HEK293 (cell line): ENCODE data around the gene EEF1A2.

Experiments used
- CTCF ChIA-PET: fragments of 350-600 bp; formaldehyde crosslinking; extraction: SDS; loops from one replicate; lab custom pipeline; 2021; ENCODE audit warnings: antibody characterized with exemption; lab: Yijun Ruan, JAX
- POLR2A ChIA-PET: fragments of 300-600 bp; formaldehyde crosslinking; extraction: SDS; loops from one replicate; lab custom pipeline; 2020; ENCODE audit warnings: antibody characterized with exemption, inconsistent platforms; lab: Yijun Ruan, JAX
- H3K27ac ChIP-seq: fragments of 200-500 bp; sonication (Bioruptor generic); 2 replicates; pipeline ENCODE4 v1.5.1; 2014; ENCODE audit warnings: low read depth, low read length, control low read depth, inconsistent platforms; ENCODE audit errors: extremely low read depth
- H3K36me3 ChIP-seq, 2 experiments: fragments of 200-500 bp in 1 of 2; sonication (Bioruptor generic) in 1 of 2; 1 replicate in 1 of 2; 2 replicates in 1 of 2; pipeline ENCODE4 v1.5.1; 2014 to 2017; ENCODE audit warnings: inconsistent platforms in 2 of 2, low read length in 2 of 2; ENCODE audit not compliant: control insufficient read depth in 2 of 2, insufficient read depth in 1 of 2
- H3K4me1 ChIP-seq: fragments of 200-500 bp; sonication (Bioruptor generic); 2 replicates; pipeline ENCODE4 v1.5.1; 2014; ENCODE audit warnings: mild to moderate bottlenecking, low read length, inconsistent platforms; ENCODE audit not compliant: control insufficient read depth, insufficient read depth
- H3K4me3 ChIP-seq: 2 replicates; pipeline ENCODE4 v1.5.1; 2011; ENCODE audit warnings: low read depth, mild to moderate bottlenecking, control low read depth, low read length, moderate library complexity
- H3K9me3 ChIP-seq: fragments of 200-500 bp; sonication (Bioruptor generic); 2 replicates; pipeline ENCODE4 v1.5.1; 2014; ENCODE audit warnings: low read depth, low read length, inconsistent platforms; ENCODE audit not compliant: control insufficient read depth, insufficient read depth
- KLF7 ChIP-seq: fragments of 450-650 bp; formaldehyde crosslinking; IDR thresholded peaks from 2 replicates; pipeline ENCODE4 v1.5.1; 2016; ENCODE audit warnings: missing biosample characterization, missing genetic modification characterization, borderline replicate concordance
- PRDM2 ChIP-seq: fragments of 450-650 bp; formaldehyde crosslinking; IDR thresholded peaks from 2 replicates; pipeline ENCODE4 v1.5.1; 2016; ENCODE audit warnings: missing biosample characterization, missing genetic modification characterization, borderline replicate concordance
- PRDM4 ChIP-seq: fragments of 450-650 bp; formaldehyde crosslinking; IDR thresholded peaks from 2 replicates; pipeline ENCODE4 v1.5.1; 2017; ENCODE audit warnings: missing biosample characterization, missing genetic modification characterization
- SP2 ChIP-seq: fragments of 450-650 bp; formaldehyde crosslinking; IDR thresholded peaks from 2 replicates; pipeline ENCODE4 v1.5.1; 2016; ENCODE audit warnings: missing biosample characterization, missing genetic modification characterization
- SP3 ChIP-seq: fragments of 450-650 bp; formaldehyde crosslinking; IDR thresholded peaks from 2 replicates; pipeline ENCODE4 v1.5.1; 2016; ENCODE audit warnings: missing biosample characterization, missing genetic modification characterization
- ZBTB48 ChIP-seq: fragments of 450-650 bp; formaldehyde crosslinking; IDR thresholded peaks from 2 replicates; pipeline ENCODE4 v1.5.1; 2016; ENCODE audit warnings: missing biosample characterization, missing genetic modification characterization
- ZEB2 ChIP-seq: fragments of 450-650 bp; formaldehyde crosslinking; IDR thresholded peaks from 2 replicates; pipeline ENCODE4 v1.5.1; 2016; ENCODE audit warnings: missing biosample characterization, missing genetic modification characterization
- ZNF121 ChIP-seq: fragments of 450-650 bp; formaldehyde crosslinking; IDR thresholded peaks from 2 replicates; pipeline ENCODE4 v1.5.1; 2016; ENCODE audit warnings: missing biosample characterization, missing genetic modification characterization
- ZNF132 ChIP-seq: fragments of 450-650 bp; formaldehyde crosslinking; IDR thresholded peaks from 2 replicates; pipeline ENCODE4 v1.5.1; 2017; ENCODE audit warnings: missing biosample characterization, missing genetic modification characterization, borderline replicate concordance
- ZNF324 ChIP-seq: fragments of 450-650 bp; formaldehyde crosslinking; IDR thresholded peaks from 2 replicates; pipeline ENCODE4 v1.5.1; 2016; ENCODE audit warnings: missing biosample characterization, missing genetic modification characterization
- ZNF394 ChIP-seq: fragments of 450-650 bp; formaldehyde crosslinking; IDR thresholded peaks from 2 replicates; pipeline ENCODE4 v1.5.1; 2016; ENCODE audit warnings: missing biosample characterization, missing genetic modification characterization, mild to moderate bottlenecking, moderate library complexity, borderline replicate concordance
- ZNF404 ChIP-seq: fragments of 450-650 bp; formaldehyde crosslinking; IDR thresholded peaks from 2 replicates; pipeline ENCODE4 v1.5.1; 2017; ENCODE audit warnings: missing biosample characterization, missing genetic modification characterization
- ZNF585B ChIP-seq: fragments of 450-650 bp; formaldehyde crosslinking; IDR thresholded peaks from 2 replicates; pipeline ENCODE4 v1.5.1; 2016; ENCODE audit warnings: missing biosample characterization, missing genetic modification characterization
- ZNF629 ChIP-seq: fragments of 450-650 bp; formaldehyde crosslinking; IDR thresholded peaks from 2 replicates; pipeline ENCODE4 v1.5.1; 2017; ENCODE audit warnings: missing biosample characterization, missing genetic modification characterization
- ZNF639 ChIP-seq: fragments of 450-650 bp; formaldehyde crosslinking; IDR thresholded peaks from 2 replicates; pipeline ENCODE4 v1.5.1; 2016; ENCODE audit warnings: missing biosample characterization, missing genetic modification characterization
- ZNF704 ChIP-seq: fragments of 450-650 bp; formaldehyde crosslinking; IDR thresholded peaks from 2 replicates; pipeline ENCODE4 v1.5.1; 2016; ENCODE audit warnings: missing biosample characterization, missing genetic modification characterization
- ZSCAN16 ChIP-seq: fragments of 450-650 bp; formaldehyde crosslinking; IDR thresholded peaks from 2 replicates; pipeline ENCODE4 v1.5.1; 2016; ENCODE audit warnings: missing biosample characterization, missing genetic modification characterization
- ZSCAN4 ChIP-seq: fragments of 450-650 bp; formaldehyde crosslinking; IDR thresholded peaks from 2 replicates; pipeline ENCODE4 v1.5.1; 2017; ENCODE audit warnings: missing biosample characterization, missing genetic modification characterization

The EEF1A2 gene

GRCh38 chr20:63529180-63529860, 30.4 kb upstream of the EEF1A2 start (continued):
- no peak for TF ChIP-seq ZNF704

- POLR2A ChIA-PET, result interaction anchor here (1.1 to 1.3 kb wide), 3 partner anchors 26 to 41 kb away, joined by 3 read pairs; no protein-coding TSS in a partner anchor
- H3K4me1 ChIP-seq, result no peaks in the 10 kb centered on the region
- H3K4me3 ChIP-seq, result no peak overlapping the region
- TF ChIP-seq PRDM4 (tag by site-specific recombination) (peak; percentile 29; the same call in 1 of the 2 replicates), SP3 (no peak), ZNF121 (peak; percentile 96), ZNF629 (tag by site-specific recombination) (no peak), ZNF404 (no peak), ZNF394 (no peak), PRDM2 (tag by site-specific recombination) (no peak), ZBTB48 (tag by site-specific recombination) (no peak), ZNF132 (no peak), ZNF324 (tag by site-specific recombination) (no peak), KLF7 (no peak), ZNF639 (tag by site-specific recombination) (no peak), ZSCAN16 (tag by site-specific recombination) (no peak), ZNF585B (tag by site-specific recombination) (no peak), ZEB2 (no peak), ZSCAN4 (no peak), SP2 (tag by site-specific recombination) (no peak)
- H3K27ac ChIP-seq, result no peak overlapping the region
- H3K36me3 ChIP-seq, result peaks cover 0 to 17% of the 10 kb centered on the region in 2 experiments; a peak in 1 of 3 replicates
- no peaks in the 10 kb centered on the region for H3K9me3 ChIP-seq
- CTCF ChIA-PET, result interaction anchor here (0.6 to 1.4 kb wide), 4 partner anchors 11 to 382 kb away, joined by 3 to 4 read pairs (median 3); no protein-coding TSS in a partner anchor
Measured at GRCh38 chr20:63527184-63527583, 28.3 kb upstream of the EEF1A2 start.
